ENCODE results near the gene NT5M.
"Not testable (repeated sequence)": the region's sequence is repeated elsewhere in the genome, so short reads cannot be mapped to it uniquely, and the experiment has no call there.

Gene NT5M

DNA sequence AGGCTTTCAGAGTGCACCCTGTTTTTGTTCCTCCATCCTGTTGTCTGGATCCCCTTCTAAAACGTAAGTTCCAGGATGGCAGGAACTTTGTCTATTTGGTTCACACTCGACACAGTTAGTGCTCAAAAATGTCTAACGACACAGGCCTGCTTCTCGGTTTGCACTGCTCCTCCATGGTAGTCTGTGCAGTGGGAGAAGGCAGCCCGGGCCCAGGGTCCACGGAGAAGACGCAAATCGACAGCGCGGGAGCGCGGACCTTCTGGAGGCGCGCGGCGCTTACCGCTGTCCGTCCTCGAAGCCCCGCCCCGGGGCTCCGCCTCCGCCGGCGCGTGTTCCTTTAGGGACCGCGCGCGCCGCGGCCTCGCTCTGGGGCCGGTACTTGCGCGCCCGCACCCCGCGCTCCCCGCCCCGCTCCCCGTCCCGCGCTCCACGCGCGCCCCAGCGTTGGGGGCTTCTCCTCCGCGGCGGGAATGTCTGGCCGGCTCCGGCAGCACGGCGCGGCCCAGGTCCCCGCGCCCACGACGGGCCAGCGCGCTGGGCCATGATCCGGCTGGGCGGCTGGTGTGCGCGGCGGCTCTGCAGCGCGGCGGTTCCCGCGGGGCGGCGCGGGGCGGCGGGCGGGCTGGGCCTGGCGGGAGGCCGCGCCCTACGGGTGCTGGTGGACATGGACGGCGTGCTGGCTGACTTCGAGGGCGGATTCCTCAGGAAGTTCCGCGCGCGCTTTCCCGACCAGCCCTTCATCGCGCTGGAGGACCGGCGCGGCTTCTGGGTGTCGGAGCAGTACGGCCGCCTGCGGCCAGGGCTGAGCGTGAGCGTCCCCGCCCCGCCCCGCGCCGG, at the start of gene NT5M:
Gene NT5M (plus strand): TSS at position 364 of the 837 bp plus-strand sequence. CDS start 178 bp downstream, at position 542.
- DNase-seq: peak; percentile 85

DNA sequence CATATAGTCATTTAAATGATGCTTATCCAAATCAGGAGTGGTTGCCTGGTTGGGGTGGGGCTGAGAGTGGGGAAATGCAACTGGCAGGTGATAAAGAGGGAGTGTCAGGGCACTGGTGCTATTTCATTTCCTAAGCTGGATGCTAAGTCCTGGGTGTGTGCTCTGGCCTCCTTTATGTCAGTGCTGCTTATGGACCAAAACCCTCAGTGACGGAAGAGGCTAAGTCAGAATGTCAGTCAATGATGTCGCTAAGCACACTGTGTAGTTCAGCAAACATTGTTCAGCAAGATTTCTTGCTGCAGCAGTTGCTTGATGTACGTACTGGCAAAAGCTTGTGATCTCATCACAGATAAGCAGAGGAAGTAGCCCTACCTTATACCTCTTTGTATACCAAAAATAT, 49.8 kb upstream of the NT5M start:
- no peak for DNase-seq

DNA sequence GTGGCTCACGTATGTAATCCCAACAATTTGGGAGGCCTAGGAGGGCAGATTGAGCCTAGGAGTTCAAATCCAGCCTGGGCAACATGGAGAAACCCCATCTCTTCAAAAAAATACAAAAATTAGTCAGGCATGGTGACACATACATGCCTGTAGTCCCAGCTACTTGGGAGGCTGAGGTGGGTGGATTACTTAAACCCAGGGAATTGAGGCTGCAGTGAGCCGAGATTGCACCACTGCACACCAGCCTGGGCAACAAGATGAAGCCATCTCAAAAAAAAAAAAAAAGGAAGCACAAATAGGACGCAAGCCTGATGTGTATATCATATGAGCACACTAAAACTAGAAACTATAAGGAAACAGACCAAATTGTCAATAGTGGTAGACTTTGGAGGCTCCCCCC, 49.1 kb upstream of the NT5M start:
- DNase-seq: no peak

DNA sequence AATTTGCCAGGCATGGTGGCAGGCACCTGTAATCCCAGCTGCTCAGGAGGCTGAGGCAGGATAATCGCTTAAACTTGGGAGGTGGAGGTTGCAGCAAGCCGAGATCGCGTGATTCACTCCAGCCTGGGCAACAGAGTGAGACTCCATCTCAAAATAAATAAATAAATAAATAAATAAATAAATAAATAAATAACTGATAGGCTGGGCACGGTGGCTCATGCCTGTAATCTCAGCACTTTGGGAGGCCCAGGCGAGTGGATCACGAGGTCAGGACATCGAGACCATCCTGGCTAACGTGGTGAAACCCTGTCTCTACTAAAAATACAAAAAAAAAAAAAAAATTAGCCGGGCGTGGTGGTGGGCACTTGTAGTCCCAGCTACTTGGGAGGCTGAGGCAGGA, 47.5 kb upstream of the NT5M start:
- DNase-seq: not testable (repeated sequence)

DNA sequence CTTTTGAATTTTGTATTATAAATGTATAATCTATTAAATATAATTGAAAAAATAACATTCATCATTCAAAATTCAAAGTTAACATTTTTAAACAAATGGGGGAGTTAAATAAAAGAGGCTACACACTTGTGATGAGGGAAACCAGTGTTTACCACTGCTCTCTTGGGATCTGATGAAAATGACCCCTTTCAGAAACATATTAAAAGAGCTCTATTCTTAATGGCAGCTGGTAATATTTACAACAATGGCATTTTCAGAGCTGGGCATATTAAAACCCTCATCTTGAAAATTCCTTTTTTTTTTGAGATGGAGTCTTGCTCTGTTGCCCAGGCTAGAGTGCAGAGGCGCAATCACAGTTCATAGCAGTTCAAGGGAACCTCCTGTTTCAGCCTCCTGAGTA, 46.9 kb upstream of the NT5M start:
- no peak for DNase-seq

DNA sequence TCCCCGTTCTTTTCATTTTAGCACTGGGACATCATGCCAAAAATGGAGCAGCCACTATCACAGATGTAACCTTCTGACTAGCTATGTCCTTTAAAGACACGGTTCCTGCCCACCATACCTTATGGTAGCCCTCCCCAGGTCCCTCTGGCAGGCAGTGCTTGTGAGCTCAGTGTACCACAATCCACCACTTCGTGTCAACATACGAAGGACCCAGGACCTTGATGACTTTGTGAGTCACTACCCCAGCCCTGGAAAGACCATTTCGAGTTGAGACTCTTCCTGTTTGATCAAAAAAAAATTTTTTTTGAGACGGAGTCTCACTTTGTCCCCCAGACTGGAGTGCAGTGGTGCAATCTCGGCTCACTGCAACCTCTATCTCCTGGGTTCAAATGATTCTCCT, 45.2 kb upstream of the NT5M start:
- DNase-seq: no peak

DNA sequence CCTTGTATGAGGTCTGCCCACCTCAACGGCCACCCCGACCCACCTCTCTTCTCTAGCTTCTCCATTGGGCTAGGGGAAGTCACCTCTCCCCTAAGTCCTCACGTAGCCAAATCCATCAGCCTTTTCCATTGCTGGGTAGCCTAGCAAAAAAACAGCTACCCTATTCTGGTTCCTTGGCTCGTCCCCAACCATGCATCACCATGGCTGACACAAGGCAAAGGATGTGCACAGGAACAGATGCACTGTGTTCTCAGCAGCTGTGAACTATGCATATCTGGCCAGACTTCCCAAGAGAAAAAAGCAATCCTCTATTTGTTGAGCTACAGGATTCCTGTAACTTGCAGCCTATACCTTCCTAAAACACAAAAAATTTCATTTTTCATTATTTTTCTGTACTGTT, 44.2 kb upstream of the NT5M start:
- DNase-seq: no peak

DNA sequence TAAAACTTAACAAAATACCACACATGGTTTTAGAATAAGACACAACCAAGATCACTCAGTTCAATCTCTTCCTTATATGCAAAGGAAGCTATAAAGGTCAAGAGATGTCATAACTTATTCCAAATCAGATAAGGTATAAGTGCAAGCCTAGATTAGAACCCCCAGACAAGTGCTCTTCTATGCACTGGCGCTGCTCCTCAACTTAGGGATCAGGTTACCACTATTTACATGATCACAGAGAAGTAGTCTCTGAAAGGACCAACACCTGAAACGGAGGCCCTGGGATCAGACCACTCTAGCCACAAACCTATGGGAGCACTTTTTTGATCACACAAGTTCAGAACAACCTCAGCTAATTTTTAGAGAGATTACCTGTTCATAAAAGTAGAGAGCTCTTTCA, 38.7 kb upstream of the NT5M start:
- DNase-seq: no peak

DNA sequence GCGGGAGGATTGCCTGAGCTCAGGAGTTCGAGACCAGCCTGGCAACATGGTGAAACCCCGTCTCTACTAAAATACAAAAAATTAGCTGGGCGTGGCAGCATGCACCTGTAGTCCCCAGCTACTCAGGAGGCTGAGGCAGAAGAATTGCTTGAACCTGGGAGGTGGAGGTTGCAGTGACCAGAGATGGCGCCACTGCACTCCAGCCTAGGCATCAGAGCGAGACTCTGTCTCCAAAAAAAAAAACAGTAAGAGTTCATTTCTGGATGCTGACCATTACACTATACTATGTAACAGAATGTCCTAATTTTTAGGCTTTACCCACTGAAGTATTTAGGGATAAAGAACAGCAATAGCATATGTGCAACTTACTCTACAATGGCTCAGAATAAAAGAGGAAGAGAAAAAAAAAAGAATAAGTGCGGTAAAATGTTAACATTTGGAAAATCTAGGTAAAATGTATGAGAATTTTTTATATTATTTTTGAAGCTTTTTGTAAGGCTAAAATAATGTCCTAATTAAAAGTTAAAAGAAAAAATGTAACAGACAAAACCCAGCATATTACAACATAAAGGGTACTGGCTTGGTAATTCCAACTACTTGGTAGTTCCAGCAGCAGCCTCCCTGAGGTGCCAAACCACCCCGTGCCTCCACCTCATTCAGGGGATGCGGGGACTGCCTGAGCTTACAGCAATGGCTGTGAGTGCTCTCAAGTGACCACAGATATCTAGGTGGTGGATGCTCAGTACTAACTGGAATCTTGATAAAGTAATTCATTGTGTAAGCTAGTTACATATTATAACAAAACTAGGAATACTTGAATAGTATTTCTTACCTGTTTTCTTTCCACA, 33.0 kb upstream of the NT5M start:
- DNase-seq: peak; percentile 8

DNA sequence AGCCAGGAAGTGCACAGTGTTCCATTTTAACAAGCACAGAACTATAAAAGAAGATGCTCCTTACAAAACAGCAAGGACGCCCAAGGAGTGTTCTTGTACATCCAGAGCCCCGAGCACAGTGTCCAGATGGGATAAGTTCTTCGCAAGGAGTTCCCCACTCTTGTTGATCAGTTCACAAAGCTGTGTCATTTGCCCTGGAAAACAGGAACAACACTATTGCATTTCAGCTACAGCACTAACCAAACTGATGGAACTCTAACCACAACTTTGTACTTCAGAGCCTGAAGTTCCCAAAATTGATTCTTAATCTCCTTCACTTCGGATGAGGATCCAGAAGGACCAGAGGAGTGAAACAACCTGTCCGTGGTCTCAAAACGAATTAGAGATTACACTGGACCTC, 27.2 kb upstream of the NT5M start:
- DNase-seq: peak; percentile 5

DNA sequence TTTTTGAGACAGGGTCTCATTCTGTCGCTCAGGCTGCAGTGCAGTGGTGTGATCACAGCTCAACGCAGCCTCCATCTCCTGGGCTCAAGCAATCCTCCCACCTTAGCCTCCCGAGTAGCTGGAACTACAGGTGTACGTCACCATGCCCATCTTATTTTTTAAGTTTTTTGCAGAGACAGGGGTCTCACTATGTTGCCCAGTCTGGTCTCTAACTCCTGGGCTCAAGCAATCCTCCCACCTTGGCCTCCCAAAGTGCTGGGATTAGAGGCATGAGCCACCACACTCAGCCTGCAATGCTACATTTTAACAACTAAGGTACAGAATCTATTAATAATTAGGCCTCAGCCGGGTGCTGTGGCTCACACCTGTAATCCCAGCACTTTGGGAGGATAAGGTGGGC, 25.7 kb upstream of the NT5M start:
- not testable (repeated sequence) for DNase-seq

DNA sequence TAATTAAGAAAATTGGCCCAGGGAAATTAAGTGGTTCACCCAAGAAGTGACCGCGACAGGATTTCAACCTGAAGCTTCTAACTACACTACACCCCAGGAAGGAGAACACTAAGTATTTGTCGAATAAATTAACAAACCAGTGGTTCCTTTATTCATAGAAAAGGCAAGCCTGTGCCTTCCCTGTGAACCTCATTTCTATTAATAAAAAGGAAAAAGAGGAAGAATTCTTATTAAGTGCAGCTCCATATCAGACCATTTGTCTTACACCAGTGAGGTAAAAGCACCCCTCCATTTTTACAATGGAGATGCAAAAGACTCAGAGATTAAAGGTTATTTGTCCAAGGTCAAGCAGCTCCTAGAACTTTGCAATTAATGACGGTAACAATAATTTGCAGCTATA, 23.9 kb upstream of the NT5M start:
- DNase-seq: no peak

DNA sequence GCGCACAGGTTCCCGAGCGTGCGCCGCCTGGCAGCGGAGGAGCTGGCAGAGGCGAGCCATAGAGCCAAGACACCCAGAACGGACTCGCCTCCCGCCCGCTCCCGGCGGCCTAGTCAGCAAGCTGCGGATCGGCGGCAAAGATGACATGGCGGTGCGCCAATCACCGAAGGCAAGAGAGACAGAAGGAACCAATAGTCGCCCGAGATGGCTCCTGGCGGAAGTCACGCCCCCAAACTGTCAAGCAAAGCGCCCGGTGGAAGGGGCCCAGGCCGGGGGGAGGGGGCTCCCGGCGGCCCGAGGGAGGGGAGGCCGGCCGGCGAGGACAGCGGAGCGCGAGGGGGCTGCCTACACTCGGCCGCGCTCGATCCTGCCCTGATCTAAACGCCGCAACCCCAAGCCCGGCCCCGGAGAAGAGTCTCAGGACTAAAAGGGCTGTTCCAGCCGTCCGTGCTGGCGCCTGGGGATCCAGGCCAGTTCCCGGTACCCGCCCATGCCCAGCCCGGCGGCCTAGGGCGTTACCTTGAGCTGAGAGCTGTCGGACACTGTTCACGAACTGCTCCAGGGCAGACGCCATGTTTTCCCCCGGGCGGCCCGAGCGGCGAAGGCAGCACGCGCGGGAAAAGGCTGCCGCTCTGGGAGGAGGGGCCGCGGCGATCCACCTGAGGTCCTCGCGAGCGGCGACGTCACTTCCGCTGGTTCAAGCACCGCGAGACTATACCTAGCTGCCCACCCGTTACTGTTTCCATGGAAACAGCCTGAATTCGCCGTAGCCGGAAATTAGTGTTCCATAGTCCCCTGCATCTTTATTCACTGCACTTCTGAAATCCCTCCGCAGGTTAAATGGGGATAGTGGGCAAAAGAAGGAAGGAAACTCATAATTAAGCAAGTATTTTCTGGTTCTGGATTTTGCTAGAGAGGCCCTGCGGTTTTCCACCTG, 22.3 kb upstream of the NT5M start, which contains the start of gene COPS3:
Gene COPS3 (minus strand): TSS at position 634 of the 937 bp plus-strand sequence. CDS start 60 bp downstream, at position 574.
- peak; percentile 95 for DNase-seq

DNA sequence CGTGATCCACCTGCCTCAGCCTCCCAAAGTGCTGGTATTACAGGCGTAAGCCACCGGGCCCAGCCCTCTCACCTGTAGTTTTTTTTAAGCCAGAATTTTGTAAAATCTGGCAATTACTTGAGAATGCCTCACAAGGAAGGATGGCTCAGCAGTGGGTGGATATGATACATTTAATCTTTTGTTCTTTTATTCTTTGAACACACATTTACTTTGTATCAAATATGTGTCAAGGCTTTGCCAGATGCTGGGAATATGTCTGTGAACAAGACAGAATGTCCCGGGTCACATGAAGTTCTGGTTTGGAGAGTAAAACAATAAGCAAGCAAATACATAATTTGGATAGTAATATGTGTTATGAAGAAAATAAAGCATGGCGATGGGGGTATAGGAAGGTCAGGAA, 17.2 kb upstream of the NT5M start:
- DNase-seq: no peak

DNA sequence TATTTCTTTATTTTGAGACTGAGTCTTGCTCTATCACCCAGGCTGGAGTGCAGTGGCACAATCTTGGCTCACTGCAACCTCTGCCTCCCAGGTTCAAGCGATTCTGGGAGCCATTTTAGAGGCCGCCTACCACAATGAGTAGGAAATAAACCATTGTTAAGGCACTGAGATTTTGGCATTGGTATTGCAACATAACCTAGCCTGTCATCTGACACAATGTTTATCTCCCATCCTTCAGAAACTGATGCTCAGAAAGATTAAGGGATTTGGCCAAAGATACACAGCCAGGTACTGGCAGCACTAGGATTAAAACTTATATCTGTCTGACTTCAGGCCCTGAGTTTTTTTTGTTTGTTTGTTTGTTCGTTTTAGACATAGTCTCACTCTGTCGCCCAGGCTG, 14.1 kb upstream of the NT5M start:
- DNase-seq: no peak

DNA sequence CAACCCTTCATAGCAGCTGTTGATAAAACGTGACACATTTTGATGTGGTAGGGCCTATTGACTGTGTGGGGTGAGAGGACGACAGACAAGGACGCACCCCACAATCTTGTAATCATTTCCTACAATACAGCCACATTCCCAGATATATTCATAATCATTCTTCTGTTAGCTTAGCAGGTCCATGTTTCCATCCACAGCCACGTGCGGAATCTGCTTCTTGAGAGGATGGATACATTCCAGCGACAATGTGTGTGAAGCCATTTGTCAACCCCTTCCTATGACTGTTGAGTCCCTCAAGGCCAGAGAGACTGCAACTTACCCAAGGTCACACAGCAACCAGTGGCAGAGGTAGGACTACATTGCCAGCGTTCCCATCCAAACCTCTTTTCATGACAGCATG, 13.5 kb upstream of the NT5M start:
- DNase-seq: no peak

DNA sequence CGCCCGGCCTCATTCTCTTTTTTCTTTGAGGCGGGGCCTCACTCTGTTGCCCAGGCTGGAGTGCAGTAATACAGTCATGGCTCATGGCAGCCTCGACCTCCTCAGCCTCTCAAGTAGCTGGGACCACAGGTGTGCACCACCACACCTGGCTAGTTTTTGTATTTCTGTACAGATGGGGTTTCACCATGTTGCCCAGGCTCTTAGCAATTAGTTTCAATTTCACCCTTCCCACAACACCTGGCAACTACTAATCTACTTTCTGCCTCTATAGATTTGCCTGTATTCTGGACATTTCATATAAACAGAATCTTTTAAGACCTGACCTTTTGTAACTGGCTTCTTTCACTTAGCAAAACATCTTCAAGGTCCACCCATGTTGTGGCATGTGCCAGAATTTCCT, 8.0 kb upstream of the NT5M start:
- no peak for DNase-seq

DNA sequence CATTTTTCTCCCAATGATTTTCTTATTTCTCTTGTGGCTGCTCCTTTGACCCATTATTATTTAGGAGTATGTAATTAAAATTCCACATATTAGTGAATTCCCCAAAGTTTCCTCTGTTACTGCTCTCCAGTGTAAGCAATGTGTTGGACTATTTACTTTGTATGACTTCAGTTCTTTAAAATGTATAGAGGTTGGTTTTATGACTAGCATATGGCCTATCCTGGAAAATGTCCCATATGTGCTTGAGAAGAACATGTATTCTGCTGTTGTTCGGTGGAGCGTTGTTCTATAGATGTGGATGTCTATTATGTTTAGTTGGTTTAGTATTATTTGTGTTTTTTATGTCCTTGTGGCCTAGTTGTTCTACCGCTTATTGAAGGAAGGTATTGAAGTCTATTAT, 6.0 kb upstream of the NT5M start:
- no peak for DNase-seq

DNA sequence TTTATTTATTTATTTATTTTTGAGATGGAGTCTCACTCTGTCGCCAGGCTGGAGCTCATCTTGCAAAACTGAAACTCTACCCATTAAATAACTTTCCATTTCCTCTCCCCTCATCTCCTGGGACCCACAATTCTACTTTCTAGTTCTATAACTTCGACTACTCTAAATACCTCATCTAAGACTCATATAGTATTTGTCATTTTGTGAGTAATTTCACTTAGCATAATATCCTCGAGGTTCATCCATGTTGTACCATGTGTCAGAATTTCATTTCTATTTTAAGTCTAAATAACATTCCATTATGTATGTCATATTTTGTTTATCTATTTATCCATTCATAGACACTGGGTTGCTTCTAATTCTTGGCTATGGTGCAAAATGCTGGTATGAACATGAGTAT, 5.1 kb upstream of the NT5M start:
- no peak for DNase-seq

DNA sequence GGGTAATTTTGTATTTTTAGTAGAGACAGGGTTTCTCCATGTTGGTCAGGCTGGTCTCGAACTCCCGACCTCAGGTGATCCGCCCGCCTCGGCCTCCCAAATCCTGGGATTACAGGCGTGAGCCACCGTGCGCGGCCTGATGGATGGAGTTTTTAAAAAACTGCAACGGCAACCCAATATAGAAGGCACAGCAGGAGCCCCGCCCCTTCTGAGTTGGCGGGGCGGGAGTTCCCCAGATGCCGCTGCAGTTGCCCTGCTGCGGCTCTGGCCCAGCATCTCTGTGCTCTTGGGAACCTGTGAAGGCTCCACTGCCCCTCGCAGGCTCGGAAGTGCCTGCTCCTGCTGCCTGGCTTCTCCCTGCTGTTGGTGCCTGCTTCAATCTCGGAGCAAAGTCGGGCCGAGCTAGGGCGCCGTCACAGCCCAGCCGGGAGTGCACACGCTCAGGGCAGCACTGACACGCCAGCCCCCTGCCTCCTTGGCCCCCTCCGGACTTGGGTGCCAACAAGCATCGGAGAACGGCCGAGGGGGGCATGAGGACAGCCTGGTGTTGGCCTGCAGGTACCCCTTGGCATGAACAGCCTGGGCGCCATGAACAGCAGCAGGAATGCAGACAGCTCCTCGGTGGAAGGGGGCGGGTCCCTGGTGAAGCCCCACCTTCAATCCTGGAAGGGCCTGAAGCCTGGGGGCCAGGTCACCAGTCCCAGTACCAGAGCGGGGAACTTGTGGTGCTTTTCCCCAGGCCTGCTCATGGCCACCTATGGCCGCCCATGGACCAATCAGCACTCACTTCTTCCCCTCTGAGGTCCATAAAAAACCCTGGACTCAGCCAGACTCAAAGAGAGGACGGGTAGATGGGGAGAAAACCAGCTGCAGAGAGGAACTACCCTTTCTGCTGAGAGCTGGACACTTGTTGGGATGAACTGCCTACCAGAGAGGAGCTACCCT, 2.3 kb upstream of the NT5M start:
- peak; percentile 94 for DNase-seq

DNA sequence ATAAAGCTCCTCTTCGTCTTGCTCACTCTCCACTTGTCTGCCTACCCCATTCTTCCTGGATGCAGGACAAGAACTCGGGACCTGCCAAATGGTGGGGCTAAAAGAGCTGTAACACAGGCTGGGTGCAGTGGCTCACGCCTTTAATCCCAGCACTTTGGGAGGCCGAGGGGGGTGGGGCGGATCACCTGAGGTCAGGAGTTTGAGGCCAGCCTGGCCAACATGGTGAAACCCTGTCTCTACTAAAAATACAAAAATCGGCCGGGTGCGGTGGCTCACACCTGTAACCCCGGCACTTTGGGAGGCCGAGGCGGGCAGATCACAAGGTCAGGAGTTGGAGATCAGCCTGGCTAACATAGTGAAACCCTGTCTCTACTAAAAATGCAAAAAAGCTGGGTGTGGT, 1.5 kb upstream of the NT5M start:
- DNase-seq: not testable (repeated sequence)

All from OCI-M1 (cell line).